GM23338 (cell line): ENCODE data around the gene EPHB1.

Source experiments
- CREB1 ChIP-seq: fragments of 250-450 bp; sonication (Bioruptor Pico); IDR thresholded peaks from 2 replicates; pipeline ENCODE4 v1.5.0; 2020; ENCODE audit warnings: low read depth, mild to moderate bottlenecking, moderate library complexity
- TF ChIP-seq, protein P1 (sequence below), 2 experiments: fragments of 200-600 bp in 1 of 2; sonication (generic) in 1 of 2; conservative IDR thresholded peaks; 2 replicates each; pipeline versions ENCODE4 v1.5.1 to v1.6.1; 2016 to 2017; ENCODE audit warnings: antibody characterized with exemption in 2 of 2, low read depth in 2 of 2, mild to moderate bottlenecking in 2 of 2, moderate library complexity in 1 of 2

GRCh38 chr3:135072431-135072830 is 277.4 kb downstream of the EPHB1 start:
- TF ChIP-seq, protein P1, sequence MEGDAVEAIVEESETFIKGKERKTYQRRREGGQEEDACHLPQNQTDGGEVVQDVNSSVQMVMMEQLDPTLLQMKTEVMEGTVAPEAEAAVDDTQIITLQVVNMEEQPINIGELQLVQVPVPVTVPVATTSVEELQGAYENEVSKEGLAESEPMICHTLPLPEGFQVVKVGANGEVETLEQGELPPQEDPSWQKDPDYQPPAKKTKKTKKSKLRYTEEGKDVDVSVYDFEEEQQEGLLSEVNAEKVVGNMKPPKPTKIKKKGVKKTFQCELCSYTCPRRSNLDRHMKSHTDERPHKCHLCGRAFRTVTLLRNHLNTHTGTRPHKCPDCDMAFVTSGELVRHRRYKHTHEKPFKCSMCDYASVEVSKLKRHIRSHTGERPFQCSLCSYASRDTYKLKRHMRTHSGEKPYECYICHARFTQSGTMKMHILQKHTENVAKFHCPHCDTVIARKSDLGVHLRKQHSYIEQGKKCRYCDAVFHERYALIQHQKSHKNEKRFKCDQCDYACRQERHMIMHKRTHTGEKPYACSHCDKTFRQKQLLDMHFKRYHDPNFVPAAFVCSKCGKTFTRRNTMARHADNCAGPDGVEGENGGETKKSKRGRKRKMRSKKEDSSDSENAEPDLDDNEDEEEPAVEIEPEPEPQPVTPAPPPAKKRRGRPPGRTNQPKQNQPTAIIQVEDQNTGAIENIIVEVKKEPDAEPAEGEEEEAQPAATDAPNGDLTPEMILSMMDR (conservative IDR thresholded peaks at IDR 0.05; ENCODE audit: low read depth in 2 of 2), result no peak
- no peak for TF ChIP-seq CREB1
